Fibroblast of pulmonary artery (primary cell): ENCODE results near the gene CBARP.
A peak's percentile ranks its signal among the peaks of the same experiment; 100 is the strongest.

Experiments used
- DNase-seq: peaks from one replicate; pipeline ENCODE4 v3.0.0-alpha.2; 2010; ENCODE audit warnings: low read depth
- H3K4me3 ChIP-seq: replicated peaks from 2 replicates; pipeline ENCODE4 v1.5.1; 2011; ENCODE audit warnings: low read depth, mild to moderate bottlenecking, control low read depth, low read length, moderate library complexity
- CTCF ChIP-seq: IDR thresholded peaks from 2 replicates; pipeline ENCODE4 v1.5.1; 2011; ENCODE audit warnings: mild to moderate bottlenecking, control low read depth, low read length, inconsistent platforms; ENCODE audit errors: missing control alignments

The CBARP gene

DNA sequence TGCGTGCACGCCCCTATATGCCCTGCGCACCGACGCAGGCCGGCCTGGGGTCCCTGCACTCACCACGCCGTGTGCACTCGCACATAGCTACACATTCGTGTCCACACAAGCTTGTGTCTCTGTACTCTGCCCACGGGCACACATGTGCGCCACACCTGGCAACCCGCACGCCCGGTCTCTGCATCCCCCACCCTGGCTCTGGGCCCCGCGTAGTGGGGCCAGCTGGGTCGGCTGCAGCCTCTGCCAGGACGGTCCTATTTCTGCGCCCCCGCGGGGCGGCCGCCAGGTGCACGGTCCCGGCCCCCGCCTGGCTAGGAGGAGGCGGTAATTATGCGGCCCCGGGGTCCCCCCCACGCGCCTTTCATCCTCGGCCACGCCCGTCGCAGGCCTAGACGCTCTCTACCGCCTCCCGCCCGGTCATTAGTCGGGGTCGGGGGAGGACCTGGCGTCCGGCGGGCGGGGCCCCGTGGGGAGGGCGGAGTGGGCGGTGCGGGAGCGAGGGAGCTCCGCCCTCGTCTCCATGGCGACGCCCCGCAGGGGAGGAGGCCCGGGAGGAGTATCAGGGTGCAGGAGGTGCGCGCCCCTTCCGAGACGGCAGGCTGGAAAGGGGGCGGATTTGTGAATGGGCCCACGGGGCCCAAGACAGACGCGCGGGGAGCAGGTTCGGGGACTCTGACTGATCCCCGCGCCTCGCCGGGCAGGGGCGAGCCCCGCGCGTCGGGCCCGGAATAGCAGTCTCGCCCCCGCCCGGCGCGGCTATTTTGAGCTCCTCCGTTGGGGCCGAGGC is 28.5 kb upstream of the CBARP start:
- peak; percentile 84 for DNase-seq
- peak overlapping the region; percentile 49 for H3K4me3 ChIP-seq
- TF ChIP-seq CTCF: no peak

GRCh38 chr19:1265615-1266128 is 27.9 kb upstream of the CBARP start:
- peak; percentile 66 for DNase-seq
- no peak for TF ChIP-seq CTCF
- H3K4me3 ChIP-seq: peak overlapping the region; percentile 49

- no peak for TF ChIP-seq CTCF
- peak; percentile 85 for DNase-seq
- H3K4me3 ChIP-seq: no peak overlapping the region
These were observed 27.2 kb upstream of the CBARP start for GRCh38 chr19:1264801-1265614.

- no peak overlapping the region for H3K4me3 ChIP-seq
- DNase-seq: no peak
- TF ChIP-seq CTCF: no peak
These were observed 25.4 kb upstream of the CBARP start for GRCh38 chr19:1263188-1263587.

- no peak overlapping the region for H3K4me3 ChIP-seq
- DNase-seq: no peak
- no peak for TF ChIP-seq CTCF
These were observed 24.9 kb upstream of the CBARP start for GRCh38 chr19:1262623-1263123.

GRCh38 chr19:1261798-1262622 is 24.2 kb upstream of the CBARP start:
- DNase-seq: no peak
- TF ChIP-seq CTCF: no peak
- peak overlapping the region; percentile 7 for H3K4me3 ChIP-seq
